ENCODE results near the gene PMEL. TPM values are rescaled to one million over a fixed set of nuclear protein-coding genes. Genes with fewer than 3 reads are reported as not detected.

The PMEL gene
- total RNA-seq, 3 donors from 2014 or later: 1.3 to 4.4 (median 3.4) TPM

- no peak overlapping the region for H3K4me3 ChIP-seq
- no peaks in the 10 kb centered on the region for H3K36me3 ChIP-seq (ENCODE audit: low read depth)
- intact Hi-C loops (cut with DNase I, micrococcal nuclease): loop anchor here in 1 of 2 donors (10.0 kb wide), 2 partner anchors 121 to 201 kb away; partner anchors contain the start of genes ORMDL2 and SARNP
- H3K4me1 ChIP-seq (ENCODE audit: low read depth): peaks cover 21% of the 10 kb centered on the region
- ATAC-seq (no peak), DNase-seq (peak in 2 of 3 donors; percentile 42 to 68)
- TF ChIP-seq, protein P1, sequence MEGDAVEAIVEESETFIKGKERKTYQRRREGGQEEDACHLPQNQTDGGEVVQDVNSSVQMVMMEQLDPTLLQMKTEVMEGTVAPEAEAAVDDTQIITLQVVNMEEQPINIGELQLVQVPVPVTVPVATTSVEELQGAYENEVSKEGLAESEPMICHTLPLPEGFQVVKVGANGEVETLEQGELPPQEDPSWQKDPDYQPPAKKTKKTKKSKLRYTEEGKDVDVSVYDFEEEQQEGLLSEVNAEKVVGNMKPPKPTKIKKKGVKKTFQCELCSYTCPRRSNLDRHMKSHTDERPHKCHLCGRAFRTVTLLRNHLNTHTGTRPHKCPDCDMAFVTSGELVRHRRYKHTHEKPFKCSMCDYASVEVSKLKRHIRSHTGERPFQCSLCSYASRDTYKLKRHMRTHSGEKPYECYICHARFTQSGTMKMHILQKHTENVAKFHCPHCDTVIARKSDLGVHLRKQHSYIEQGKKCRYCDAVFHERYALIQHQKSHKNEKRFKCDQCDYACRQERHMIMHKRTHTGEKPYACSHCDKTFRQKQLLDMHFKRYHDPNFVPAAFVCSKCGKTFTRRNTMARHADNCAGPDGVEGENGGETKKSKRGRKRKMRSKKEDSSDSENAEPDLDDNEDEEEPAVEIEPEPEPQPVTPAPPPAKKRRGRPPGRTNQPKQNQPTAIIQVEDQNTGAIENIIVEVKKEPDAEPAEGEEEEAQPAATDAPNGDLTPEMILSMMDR (IDR thresholded peaks at IDR 0.05): no peak
- no peaks in the 10 kb centered on the region for H3K9me3 ChIP-seq
Measured at GRCh38 chr12:55935738-55936151, 30.1 kb downstream of the PMEL start.

- DNase-seq: no peak
- Histone ChIP-seq H3K4me3 (no peak overlapping the region), H3K9me3 (no peaks in the 10 kb centered on the region), H3K4me1 (ENCODE audit: low read depth) (peaks cover 22% of the 10 kb centered on the region), H3K36me3 (ENCODE audit: low read depth) (no peaks in the 10 kb centered on the region)
- intact Hi-C loops (cut with DNase I, micrococcal nuclease): loop anchor here in 1 of 2 donors (10.0 kb wide), 2 partner anchors 120 to 200 kb away; partner anchors contain the start of genes ORMDL2 and SARNP
- TF ChIP-seq, protein P1 (IDR thresholded peaks at IDR 0.05): no peak
- no peak for ATAC-seq
Measured at GRCh38 chr12:55934773-55935172, 31.1 kb downstream of the PMEL start.

- peaks cover 28% of the 10 kb centered on the region for H3K4me1 ChIP-seq (ENCODE audit: low read depth)
- intact Hi-C loops (cut with DNase I, micrococcal nuclease): loop anchor here in 1 of 2 donors (10.0 kb wide), 2 partner anchors 119 to 199 kb away; partner anchors contain the start of genes ORMDL2 and SARNP
Measured at GRCh38 chr12:55933799-55934742, 31.8 kb downstream of the PMEL start.

DNA sequence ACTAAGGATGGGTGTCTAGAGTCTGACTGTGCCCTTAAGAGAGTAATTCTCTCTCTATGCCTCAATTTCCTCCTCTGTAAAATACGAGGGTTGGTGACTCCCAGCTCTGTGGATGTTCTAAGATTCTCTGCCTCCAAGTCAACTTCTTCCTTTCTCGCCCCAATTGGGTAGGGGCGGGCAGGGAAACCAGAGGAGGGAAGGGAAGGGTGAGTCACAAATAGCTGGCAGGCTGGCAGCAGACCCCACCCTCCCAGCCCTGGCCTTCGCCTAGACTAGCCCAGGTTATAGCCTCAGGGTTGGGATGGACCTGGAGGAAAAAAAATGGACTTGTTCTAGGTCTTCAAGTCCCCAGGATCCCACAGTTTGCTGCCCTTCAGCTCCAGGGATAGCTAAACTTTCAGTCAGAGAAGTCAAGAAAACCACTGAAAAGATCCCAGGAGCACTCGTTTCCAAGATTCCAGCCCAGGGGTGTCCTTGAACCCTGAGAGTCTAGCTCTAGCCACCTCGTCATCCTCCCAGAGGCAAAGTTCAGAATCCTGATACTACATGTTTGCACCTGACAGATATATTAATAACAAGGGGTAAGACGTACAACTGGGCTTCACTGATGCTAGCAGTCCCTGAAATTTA, 32.6 kb downstream of the PMEL start:
- intact Hi-C loops (cut with DNase I, micrococcal nuclease): loop anchor here in 1 of 2 donors (10.0 kb wide), 2 partner anchors 118 to 198 kb away; partner anchors contain the start of genes ORMDL2 and SARNP
- no peaks in the 10 kb centered on the region for H3K9me3 ChIP-seq
- DNase-seq: peak; percentile 50 to 73 (median 57)
- no peak overlapping the region for H3K4me3 ChIP-seq
- ATAC-seq: peak; percentile 38
- H3K36me3 ChIP-seq (ENCODE audit: low read depth): no peaks in the 10 kb centered on the region
- H3K4me1 ChIP-seq (ENCODE audit: low read depth): peaks cover 34% of the 10 kb centered on the region
- TF ChIP-seq, protein P1 (IDR thresholded peaks at IDR 0.05): no peak

More at GRCh38 chr12:55933799-55934742, 31.8 kb downstream of the PMEL start:
- no peaks in the 10 kb centered on the region for H3K36me3 ChIP-seq (ENCODE audit: low read depth)
- ATAC-seq: no peak
- H3K4me3 ChIP-seq: no peak overlapping the region
- TF ChIP-seq, protein P1 (IDR thresholded peaks at IDR 0.05): no peak
- DNase-seq: no peak
- no peaks in the 10 kb centered on the region for H3K9me3 ChIP-seq

- peak; percentile 25 for ATAC-seq
Measured at GRCh38 chr12:55932551-55932910, 33.3 kb downstream of the PMEL start.

More at GRCh38 chr12:55932551-55932910, 33.3 kb downstream of the PMEL start:
- TF ChIP-seq, protein P1 (IDR thresholded peaks at IDR 0.05): no peak
- DNase-seq: peak in 2 of 3 donors; percentile 47 to 58
- H3K36me3 ChIP-seq (ENCODE audit: low read depth): no peaks in the 10 kb centered on the region
- H3K4me3 ChIP-seq: peak overlapping the region; percentile 56
- intact Hi-C loops (cut with DNase I, micrococcal nuclease): loop anchor here in 1 of 2 donors (10.0 kb wide), 2 partner anchors 118 to 198 kb away; partner anchors contain the start of genes ORMDL2 and SARNP
- no peaks in the 10 kb centered on the region for H3K9me3 ChIP-seq
- peaks cover 34% of the 10 kb centered on the region for H3K4me1 ChIP-seq (ENCODE audit: low read depth)

All from mucosa of descending colon (tissue), 3 donors.